PC-3 (cell line): ENCODE results near the gene TRAIP. TPM values are rescaled to one million over a fixed set of nuclear protein-coding genes. Genes with fewer than 3 reads are reported as not detected.
A peak's percentile ranks its signal among the peaks of the same experiment; 100 is the strongest.

Source experiments
- ATAC-seq: fragments of 200-7000 bp; cut with Tn5 transposase; 2 replicates; pipeline ENCODE4 v1.9.1; 2020; ENCODE audit warnings: mild to moderate bottlenecking, moderate library complexity
- BruUV-seq: library from RNA; stranded (reverse); fragments of 400-500 nt; replicated peaks from 2 replicates; lab custom pipeline; 2021; lab: Mats Ljungman, UMichigan
- CTCF ChIA-PET: fragments of 300-600 bp; sonication (Branson Sonifier 250); formaldehyde crosslinking; loops from one replicate; lab custom pipeline; 2022; ENCODE audit warnings: antibody characterized with exemption; lab: Charles Lee
- POLR2A ChIA-PET: fragments of 300-600 bp; sonication (Branson Sonifier 250); formaldehyde crosslinking; loops from one replicate; lab custom pipeline; 2022; ENCODE audit warnings: antibody characterized with exemption; ENCODE audit not compliant: unreplicated experiment; lab: Charles Lee
- DNase-seq: peaks from one replicate; pipeline ENCODE4 v3.0.0-alpha.2; 2015
- H2AFZ ChIP-seq: fragments of 300-600 bp; sonication (generic); 2 replicates; pipeline ENCODE4 v1.6.0; 2016; ENCODE audit warnings: antibody characterized with exemption, low read length
- H3F3A ChIP-seq: fragments of 300-600 bp; sonication (generic); one replicate; pipeline ENCODE4 v1.6.0; 2017; ENCODE audit warnings: antibody characterized with exemption, low read length, control low read depth, mild to moderate bottlenecking; ENCODE audit not compliant: unreplicated experiment
- H3K27ac ChIP-seq: fragments of 300-600 bp; sonication (generic); 2 replicates; pipeline ENCODE4 v1.5.1; 2016; ENCODE audit warnings: mild to moderate bottlenecking, low read length
- H3K27me3 ChIP-seq: fragments of 300-600 bp; sonication (generic); 2 replicates; pipeline ENCODE4 v1.6.1; 2016; ENCODE audit warnings: low read length, mixed read lengths
- H3K36me3 ChIP-seq: fragments of 300-600 bp; sonication (generic); 2 replicates; pipeline ENCODE4 v1.6.1; 2016; ENCODE audit warnings: low read depth, mixed run types, low read length, mixed read lengths
- H3K4me1 ChIP-seq: fragments of 300-600 bp; sonication (generic); 2 replicates; pipeline ENCODE4 v1.5.1; 2016; ENCODE audit warnings: low read length; ENCODE audit not compliant: insufficient read depth
- H3K4me2 ChIP-seq: fragments of 300-600 bp; sonication (generic); 2 replicates; pipeline ENCODE4 v1.6.0; 2016; ENCODE audit warnings: low read length
- H3K4me3 ChIP-seq: fragments of 300-600 bp; sonication (generic); 2 replicates; pipeline ENCODE4 v1.5.1; 2016; ENCODE audit warnings: mild to moderate bottlenecking, low read length, mixed read lengths
- H3K79me2 ChIP-seq: fragments of 300-600 bp; sonication (generic); 2 replicates; pipeline ENCODE4 v1.6.1; 2017; ENCODE audit warnings: low read length, mixed read lengths
- H3K9ac ChIP-seq: fragments of 300-600 bp; sonication (generic); 2 replicates; pipeline ENCODE4 v1.6.0; 2016; ENCODE audit warnings: mild to moderate bottlenecking, low read length
- H3K9me2 ChIP-seq: fragments of 300-600 bp; sonication (generic); replicated peaks from 2 replicates; pipeline ENCODE4 v1.6.1; 2016; ENCODE audit warnings: mixed run types, low read length, mixed read lengths
- H3K9me3 ChIP-seq: fragments of 300-600 bp; sonication (generic); 2 replicates; pipeline ENCODE4 v1.6.1; 2016; ENCODE audit warnings: low read length, mixed read lengths
- H4K20me1 ChIP-seq: fragments of 300-600 bp; sonication (generic); 2 replicates; pipeline ENCODE4 v1.6.1; 2016; ENCODE audit warnings: low read length, mixed read lengths
- EZH2 ChIP-seq: fragments of 300-600 bp; sonication (generic); IDR thresholded peaks from one replicate; pipeline ENCODE4 v1.6.1; 2017; ENCODE audit warnings: antibody characterized with exemption, mild to moderate bottlenecking, low read length; ENCODE audit not compliant: unreplicated experiment
- EZH2phosphoT487 ChIP-seq: fragments of 300-600 bp; sonication (generic); IDR thresholded peaks from 2 replicates; pipeline ENCODE4 v1.6.1; 2018; ENCODE audit warnings: mild to moderate bottlenecking, antibody characterized with exemption, low read length, borderline replicate concordance
- intact Hi-C: fragments of 100-400 bp; cut with micrococcal nuclease; formaldehyde crosslinking; loops from 2 replicates; pipeline ENCODE4 v1.9.0; 2023
- total RNA-seq: library from RNA; depleted of rRNA; stranded (reverse); fragments of >200 nt; gene quantifications from 2 replicates; pipeline ENCODE4 v1.2.3, GENCODE V29; 2014
- TF ChIP-seq, protein P1 (sequence below): fragments of 300-600 bp; sonication (generic); conservative IDR thresholded peaks from 2 replicates; pipeline ENCODE4 v1.5.1; 2017; ENCODE audit warnings: antibody characterized with exemption, low read depth, mild to moderate bottlenecking, low read length

The TRAIP gene
- total RNA-seq, 1 experiment from 2014 or later = 21.6 TPM

DNA sequence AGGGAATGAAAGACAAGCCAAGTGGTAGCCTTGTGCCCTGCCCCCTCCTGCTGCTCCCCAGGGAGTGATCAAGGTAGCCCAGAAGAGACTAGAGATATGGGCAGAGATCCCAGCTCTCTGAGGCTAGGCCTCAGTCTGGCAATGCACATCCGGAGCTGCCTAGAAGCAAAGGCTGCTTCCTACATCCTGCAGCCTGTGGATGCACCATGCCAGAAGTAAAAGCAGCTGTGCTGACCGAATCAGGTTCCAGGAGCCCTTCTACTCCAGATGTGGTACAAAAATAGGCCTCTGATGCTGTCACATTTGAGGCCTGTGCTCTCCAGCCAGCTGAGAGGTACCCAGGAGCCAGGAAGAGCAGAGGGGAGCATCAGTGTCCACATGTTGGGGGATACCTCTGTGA is 16.0 kb downstream of the TRAIP start:
- H3K36me3 ChIP-seq = peaks cover 35% of the 10 kb centered on the region
- no peak overlapping the region for H3K27ac ChIP-seq
- no peak for TF ChIP-seq EZH2
- TF ChIP-seq, protein P1, sequence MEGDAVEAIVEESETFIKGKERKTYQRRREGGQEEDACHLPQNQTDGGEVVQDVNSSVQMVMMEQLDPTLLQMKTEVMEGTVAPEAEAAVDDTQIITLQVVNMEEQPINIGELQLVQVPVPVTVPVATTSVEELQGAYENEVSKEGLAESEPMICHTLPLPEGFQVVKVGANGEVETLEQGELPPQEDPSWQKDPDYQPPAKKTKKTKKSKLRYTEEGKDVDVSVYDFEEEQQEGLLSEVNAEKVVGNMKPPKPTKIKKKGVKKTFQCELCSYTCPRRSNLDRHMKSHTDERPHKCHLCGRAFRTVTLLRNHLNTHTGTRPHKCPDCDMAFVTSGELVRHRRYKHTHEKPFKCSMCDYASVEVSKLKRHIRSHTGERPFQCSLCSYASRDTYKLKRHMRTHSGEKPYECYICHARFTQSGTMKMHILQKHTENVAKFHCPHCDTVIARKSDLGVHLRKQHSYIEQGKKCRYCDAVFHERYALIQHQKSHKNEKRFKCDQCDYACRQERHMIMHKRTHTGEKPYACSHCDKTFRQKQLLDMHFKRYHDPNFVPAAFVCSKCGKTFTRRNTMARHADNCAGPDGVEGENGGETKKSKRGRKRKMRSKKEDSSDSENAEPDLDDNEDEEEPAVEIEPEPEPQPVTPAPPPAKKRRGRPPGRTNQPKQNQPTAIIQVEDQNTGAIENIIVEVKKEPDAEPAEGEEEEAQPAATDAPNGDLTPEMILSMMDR = no peak
- TF ChIP-seq EZH2phosphoT487 = no peak
- no peaks in the 10 kb centered on the region for H3K9me2 ChIP-seq
- H2AFZ ChIP-seq = no peak overlapping the region
- H3F3A ChIP-seq = no peaks in the 10 kb centered on the region
- DNase-seq (no peak), ATAC-seq (no peak)
- intact Hi-C loops = no loop called here
- H4K20me1 ChIP-seq = no peaks in the 10 kb centered on the region
- H3K9me3 ChIP-seq = no peaks in the 10 kb centered on the region
- H3K79me2 ChIP-seq = no peaks in the 10 kb centered on the region
- no peak overlapping the region for H3K9ac ChIP-seq
- CTCF ChIA-PET = interaction anchor here (0.9 kb wide), 1 partner anchor 66 kb away, joined by 3 read pairs; no protein-coding TSS in a partner anchor
- H3K4me1 ChIP-seq = peaks cover 4% of the 10 kb centered on the region; the same call in 1 of the 2 replicates
- H3K4me3 ChIP-seq = no peak overlapping the region
- POLR2A ChIA-PET = no interaction called here
- H3K27me3 ChIP-seq = no peaks in the 10 kb centered on the region
- no peak overlapping the region for H3K4me2 ChIP-seq
- BruUV-seq = no TSS peak

DNA sequence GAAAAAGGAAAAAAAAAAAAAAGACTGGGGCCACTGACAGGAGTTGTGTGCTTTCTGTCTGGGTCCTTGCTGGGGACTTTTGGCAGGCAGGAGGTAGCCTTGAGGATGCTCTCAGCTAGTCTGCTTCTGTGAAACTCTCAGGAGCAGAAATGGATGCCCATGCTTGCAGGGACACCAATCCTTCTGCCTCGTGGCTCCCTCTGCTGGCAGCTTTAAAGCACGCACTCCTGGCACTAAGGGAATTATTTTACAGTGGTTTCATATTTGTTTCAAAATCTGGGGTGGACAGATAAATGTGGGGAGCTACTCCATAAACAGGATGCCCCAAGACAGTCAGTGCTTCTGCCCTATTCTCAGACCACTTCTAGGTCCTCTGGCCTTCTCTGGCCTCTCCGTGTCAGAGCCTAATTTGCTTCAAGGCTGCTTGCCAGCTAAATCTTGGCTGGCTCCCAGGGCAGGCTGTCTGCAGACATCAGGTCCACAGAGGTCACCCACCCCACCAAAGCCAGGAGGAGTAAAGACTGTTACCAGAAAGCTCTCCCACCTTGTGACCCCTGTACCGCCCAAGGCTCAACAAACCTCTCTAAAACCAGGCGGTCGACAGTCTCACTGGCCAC is 17.1 kb downstream of the TRAIP start:
- Histone ChIP-seq H3K4me1 (no peaks in the 10 kb centered on the region), H2AFZ (no peak overlapping the region), H3K4me2 (no peak overlapping the region), H3K4me3 (no peak overlapping the region), H3K27me3 (no peaks in the 10 kb centered on the region), H3K36me3 (peaks cover 31% of the 10 kb centered on the region), H3K9ac (no peak overlapping the region), H3K27ac (no peak overlapping the region), H4K20me1 (no peaks in the 10 kb centered on the region), H3F3A (no peaks in the 10 kb centered on the region), H3K9me3 (no peaks in the 10 kb centered on the region), H3K79me2 (no peaks in the 10 kb centered on the region), H3K9me2 (no peaks in the 10 kb centered on the region)
- TF ChIP-seq EZH2 (no peak), EZH2phosphoT487 (no peak)
- TF ChIP-seq, protein P1 = peak; percentile 97
- ATAC-seq = peak; percentile 83
- POLR2A ChIA-PET = no interaction called here
- BruUV-seq = no TSS peak
- CTCF ChIA-PET = interaction anchor here (0.6 to 2.2 kb wide), 9 partner anchors 29 to 299 kb away, joined by 3 to 15 read pairs (median 5); partner anchors contain the start of genes AMIGO3 and INKA1
- peak; percentile 83 for DNase-seq
- intact Hi-C loops = loop anchor here (1.0 to 5.0 kb wide), 4 partner anchors 37 to 302 kb away; partner anchors contain the start of gene AMIGO3

DNA sequence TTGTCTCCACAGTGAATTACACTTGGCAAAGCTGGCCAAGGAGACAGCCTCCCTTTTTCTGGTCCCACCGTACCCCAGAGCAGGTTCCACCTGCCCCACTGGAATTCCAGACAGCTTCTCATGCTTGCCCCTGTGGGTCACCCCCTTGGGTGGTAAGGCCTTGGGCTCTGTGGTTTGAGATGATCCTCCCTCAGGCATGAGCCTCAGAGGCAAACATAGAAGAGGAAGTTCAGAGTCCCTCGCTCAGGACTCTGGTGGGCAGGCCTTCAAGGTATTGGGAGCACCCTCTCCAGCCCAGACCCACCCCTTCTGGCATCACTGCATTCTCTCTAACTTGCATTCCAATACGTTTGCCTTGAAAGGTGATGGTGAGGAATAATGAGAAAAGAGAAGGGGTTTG is 25.0 kb downstream of the TRAIP start:
- TF ChIP-seq, protein P1 = no peak
- TF ChIP-seq EZH2phosphoT487 (no peak), EZH2 (no peak)
- Histone ChIP-seq H4K20me1 (no peaks in the 10 kb centered on the region), H3K4me1 (no peaks in the 10 kb centered on the region), H3K27me3 (no peaks in the 10 kb centered on the region), H3K27ac (no peak overlapping the region), H3K36me3 (peaks cover 21% of the 10 kb centered on the region), H3K4me2 (no peak overlapping the region), H3K4me3 (no peak overlapping the region), H3K9me3 (no peaks in the 10 kb centered on the region), H3F3A (no peaks in the 10 kb centered on the region), H3K9ac (no peak overlapping the region), H3K9me2 (no peaks in the 10 kb centered on the region), H3K79me2 (no peaks in the 10 kb centered on the region), H2AFZ (no peak overlapping the region)
- POLR2A ChIA-PET = no interaction called here
- DNase-seq (no peak), ATAC-seq (no peak)
- CTCF ChIA-PET = no interaction called here
- BruUV-seq = no TSS peak
- intact Hi-C loops = no loop called here
